ENCODE data around the gene MMP15. TPM values are rescaled to one million over a fixed set of nuclear protein-coding genes. Genes with fewer than 3 reads are reported as not detected.

The MMP15 gene
- polyA plus RNA-seq, 3 donors = 10.9 to 17.9 (median 14.9) TPM

DNA sequence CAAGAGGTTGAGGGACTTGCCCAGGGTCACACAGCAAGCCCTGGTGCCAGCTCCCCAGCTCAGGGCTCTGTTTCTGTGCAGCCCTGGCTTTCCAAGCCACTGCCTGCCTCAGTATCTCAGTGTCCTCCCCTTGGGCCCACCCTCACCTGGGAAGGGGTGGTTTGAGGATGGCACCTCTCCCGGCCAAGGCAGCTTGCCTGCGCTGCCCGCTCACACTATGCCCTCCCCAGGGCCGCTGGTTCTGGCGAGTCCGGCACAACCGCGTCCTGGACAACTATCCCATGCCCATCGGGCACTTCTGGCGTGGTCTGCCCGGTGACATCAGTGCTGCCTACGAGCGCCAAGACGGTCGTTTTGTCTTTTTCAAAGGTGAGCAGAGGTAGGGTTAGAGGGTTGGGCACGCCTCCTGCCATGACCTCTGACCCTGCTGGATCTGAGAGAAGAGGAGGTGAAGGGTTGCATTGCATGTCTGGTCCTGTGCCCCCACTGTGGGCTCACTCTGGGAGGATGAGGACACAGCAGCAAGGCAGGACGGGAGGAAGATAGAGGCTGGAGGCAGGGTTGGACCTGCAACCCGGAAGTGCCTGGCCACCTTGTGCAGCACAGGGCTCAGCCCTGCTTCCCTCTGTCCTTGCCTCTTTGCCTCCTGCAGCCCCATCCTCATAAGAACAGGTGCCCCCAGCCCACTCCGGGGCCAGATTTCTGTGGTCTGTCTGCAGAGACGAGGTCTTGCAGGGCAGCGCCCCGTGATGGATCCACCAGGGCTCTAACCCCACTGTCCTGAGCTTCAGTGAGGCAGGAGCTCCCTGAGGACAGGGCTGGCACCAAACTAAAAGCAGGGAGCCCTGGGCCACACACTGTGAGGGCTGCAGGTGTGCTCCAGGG lies 16.7 kb downstream of the MMP15 start:
- DNase-seq (ENCODE audit: extremely low read depth in 1 of 11, low read depth in 9 of 11, low spot score in 4 of 11) = no peak

DNA sequence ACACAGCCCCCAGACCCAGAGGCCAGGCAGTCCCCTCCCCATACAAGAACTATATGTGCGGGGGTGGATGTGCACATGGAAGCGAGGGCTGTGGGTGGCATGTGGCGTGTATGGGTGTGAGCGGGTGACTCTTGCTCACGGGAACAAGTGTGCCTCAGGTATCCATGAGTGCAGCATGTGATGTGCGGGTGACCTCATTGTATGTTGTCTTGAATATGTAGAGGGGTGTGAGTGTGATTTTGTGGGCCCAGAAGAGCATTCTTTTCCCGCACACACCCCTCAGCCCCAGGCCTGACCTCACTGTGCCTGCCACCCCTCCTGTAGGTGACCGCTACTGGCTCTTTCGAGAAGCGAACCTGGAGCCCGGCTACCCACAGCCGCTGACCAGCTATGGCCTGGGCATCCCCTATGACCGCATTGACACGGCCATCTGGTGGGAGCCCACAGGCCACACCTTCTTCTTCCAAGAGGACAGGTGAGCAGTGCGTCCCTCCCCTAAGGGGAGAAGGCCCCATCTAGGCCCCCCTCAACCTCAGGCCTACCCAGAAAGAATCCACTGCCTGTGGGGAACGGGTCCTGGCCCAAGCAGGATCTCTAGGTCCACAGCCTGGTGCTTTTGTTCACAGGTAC lies 17.4 kb downstream of the MMP15 start:
- no peak for DNase-seq (ENCODE audit: extremely low read depth in 1 of 11, low read depth in 9 of 11, low spot score in 4 of 11)

DNA sequence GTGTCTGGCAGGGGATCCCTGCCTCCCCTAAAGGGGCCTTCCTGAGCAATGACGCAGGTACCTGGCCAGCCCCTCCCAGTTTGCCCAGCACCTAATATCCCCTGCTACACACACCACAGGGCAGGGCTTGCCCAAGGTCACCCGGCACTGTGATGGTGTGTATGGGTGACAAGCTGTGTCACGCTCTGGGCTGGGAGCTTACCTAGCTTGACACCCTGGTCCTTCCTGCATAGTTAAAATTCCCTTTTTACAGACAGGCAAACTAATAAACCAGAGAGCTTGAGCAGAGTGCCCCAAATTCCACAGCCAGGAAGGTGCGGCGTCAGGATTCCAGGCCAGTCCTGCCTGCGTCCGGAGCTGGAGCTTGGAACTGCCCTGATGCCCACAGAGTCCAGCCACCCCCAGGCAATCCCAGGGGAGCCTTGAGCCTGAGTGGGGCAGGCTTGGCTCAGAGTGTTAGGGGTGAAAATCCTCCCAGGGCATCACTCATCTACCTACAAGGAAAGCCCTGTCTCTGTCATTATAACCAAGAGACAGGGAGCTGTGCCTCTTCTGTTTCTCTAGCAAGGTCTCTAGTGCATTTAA lies 18.1 kb downstream of the MMP15 start:
- DNase-seq (ENCODE audit: extremely low read depth in 1 of 11, low read depth in 9 of 11, low spot score in 4 of 11) = no peak

DNA sequence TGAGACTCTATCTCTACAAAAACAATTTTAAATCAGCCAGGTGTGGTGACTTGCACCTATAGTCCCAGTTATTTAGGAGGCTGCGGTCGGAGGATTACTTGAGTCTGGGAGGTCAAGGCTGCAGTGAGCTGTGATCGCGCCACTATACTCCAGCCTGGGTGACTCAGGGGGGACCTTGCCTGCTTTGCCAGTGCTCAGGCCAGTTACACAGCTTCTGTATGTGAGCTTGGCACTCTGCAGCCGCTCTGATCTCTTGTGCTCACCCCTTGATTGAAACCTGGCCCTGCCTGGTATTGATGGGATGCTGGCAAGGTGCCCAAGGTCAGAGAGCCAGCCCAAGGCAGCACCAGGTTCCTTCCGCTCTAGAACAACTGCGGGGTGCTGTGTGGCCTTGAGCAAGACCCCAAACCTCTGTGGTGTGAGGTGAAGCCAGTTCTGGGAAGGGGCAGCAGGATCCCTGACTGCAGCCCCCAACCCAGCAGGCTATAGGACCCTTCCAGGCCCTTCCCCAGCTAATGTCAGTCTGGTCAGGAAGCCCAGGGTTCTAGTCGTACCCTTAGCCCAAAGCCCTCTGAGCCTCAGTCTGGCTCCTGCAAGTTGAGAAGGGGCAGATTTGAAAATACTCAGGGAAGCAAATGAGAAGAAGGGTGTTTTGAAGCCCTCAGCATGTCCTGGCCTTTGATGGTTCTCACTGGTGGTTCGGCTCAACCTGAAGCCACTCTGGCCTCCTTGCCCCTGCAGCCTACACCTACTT lies 18.9 kb downstream of the MMP15 start:
- DNase-seq (ENCODE audit: extremely low read depth in 1 of 11, low read depth in 9 of 11, low spot score in 4 of 11) = no peak

DNA sequence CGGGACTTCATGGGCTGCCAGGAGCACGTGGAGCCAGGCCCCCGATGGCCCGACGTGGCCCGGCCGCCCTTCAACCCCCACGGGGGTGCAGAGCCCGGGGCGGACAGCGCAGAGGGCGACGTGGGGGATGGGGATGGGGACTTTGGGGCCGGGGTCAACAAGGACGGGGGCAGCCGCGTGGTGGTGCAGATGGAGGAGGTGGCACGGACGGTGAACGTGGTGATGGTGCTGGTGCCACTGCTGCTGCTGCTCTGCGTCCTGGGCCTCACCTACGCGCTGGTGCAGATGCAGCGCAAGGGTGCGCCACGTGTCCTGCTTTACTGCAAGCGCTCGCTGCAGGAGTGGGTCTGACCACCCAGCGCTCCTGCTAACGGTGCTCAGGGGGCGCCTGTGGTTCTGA lies 19.5 kb downstream of the MMP15 start:
- DNase-seq (ENCODE audit: extremely low read depth in 1 of 11, low read depth in 9 of 11, low spot score in 4 of 11) = no peak

DNA sequence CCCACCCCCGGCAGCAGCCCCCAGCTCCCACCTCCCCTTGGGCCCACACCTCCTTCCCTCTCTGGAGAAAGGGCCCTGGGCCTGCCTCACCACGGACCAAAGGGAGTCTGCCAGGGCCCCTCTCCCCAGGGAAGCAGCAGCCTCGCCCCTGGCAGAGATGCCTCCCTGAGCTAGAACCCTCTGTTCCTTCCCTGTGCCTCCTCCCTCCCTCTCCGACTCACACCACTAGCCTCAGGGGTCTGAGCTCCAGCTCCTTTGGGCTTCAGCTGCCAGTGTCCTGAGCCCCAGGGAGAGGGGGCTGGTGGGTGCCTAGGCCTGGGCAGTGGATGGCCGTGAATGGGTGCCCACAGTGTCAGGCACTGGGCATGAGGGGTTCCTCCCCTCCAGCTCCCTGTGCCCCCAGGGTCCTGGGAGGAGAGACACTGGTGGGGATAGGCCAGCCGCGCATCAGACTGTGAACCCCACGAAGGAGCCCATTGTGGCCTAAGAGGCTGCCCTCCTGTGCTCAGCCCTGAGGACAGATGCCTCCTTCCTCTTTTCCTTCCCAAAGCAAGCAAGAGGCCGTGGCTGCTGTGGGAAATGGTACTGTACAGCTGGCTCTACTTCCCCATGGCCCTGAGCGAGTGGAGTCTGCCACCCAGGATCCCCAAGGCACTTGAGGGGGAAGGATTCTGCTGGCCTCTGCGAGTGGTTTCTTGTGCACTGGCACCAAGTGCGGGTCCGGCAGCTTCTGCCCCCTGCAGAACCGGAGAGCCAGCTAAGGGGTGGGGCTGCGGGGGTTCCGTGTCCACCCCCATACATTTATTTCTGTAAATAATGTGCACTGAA lies 20.7 kb downstream of the MMP15 start:
- no peak for DNase-seq (ENCODE audit: extremely low read depth in 1 of 11, low read depth in 9 of 11, low spot score in 4 of 11)

DNA sequence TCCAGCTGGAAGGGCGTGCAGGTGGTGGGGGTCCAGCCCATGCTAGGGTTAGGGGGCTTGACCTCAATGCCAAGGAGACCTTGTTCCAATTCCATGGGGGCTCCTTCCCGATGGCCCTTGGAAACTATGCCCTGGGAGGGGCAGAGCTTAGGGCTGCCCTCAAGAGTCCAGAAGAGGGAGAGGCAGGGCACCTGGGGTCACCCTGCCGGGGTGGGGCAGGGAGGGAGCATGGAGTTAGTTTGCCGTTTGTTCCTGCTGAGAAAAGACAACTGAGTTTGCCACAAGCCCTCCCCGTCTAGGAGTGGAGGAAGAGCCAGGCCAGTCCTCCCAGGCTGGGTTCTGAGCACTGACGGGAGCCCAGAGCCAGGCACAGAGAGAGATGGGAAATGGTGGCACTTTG lies 21.4 kb downstream of the MMP15 start:
- no peak for DNase-seq (ENCODE audit: extremely low read depth in 1 of 11, low read depth in 9 of 11, low spot score in 4 of 11)

DNA sequence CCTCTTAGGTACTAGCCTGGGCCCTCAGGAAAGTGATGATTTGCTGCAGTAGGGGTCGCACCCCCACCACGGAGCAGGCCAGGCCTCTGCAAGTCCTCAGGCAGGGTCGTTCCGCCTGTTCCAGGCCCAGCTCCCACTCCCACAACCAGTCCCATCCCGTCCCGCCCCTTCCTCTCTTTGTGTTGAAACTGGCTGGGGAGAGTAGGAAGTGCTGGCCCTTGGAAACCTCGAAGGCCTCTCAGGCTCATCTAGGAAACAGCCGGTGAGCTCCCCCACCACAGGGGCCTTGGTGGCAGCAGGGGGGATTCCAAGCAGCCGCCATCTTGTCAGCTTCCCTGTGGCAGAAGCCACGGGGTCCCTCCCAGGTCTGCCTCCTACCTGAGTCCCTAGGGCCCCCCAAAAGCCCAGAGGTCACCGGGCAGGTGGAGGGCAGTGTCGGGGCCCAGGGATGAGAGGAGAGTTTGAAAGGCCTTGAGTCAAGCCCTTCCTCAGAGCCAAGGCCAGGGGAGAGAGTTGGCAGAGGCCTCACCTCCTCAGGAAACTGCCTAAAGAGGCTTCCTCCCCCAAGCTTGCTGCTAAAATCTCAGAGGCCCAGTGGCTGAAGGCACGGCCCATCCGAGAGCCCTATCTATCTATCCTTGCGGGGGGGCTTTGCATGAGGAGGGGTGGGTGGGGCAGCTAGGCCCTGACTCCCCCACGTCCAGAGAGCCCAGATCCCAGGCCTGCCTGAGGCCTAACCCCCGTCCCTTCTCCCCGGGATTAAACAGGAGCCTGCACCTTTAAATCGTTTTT lies 22.2 kb downstream of the MMP15 start:
- DNase-seq (ENCODE audit: extremely low read depth in 1 of 11, low read depth in 9 of 11, low spot score in 4 of 11) = peak in 1 of 11 donors; percentile 14

DNA sequence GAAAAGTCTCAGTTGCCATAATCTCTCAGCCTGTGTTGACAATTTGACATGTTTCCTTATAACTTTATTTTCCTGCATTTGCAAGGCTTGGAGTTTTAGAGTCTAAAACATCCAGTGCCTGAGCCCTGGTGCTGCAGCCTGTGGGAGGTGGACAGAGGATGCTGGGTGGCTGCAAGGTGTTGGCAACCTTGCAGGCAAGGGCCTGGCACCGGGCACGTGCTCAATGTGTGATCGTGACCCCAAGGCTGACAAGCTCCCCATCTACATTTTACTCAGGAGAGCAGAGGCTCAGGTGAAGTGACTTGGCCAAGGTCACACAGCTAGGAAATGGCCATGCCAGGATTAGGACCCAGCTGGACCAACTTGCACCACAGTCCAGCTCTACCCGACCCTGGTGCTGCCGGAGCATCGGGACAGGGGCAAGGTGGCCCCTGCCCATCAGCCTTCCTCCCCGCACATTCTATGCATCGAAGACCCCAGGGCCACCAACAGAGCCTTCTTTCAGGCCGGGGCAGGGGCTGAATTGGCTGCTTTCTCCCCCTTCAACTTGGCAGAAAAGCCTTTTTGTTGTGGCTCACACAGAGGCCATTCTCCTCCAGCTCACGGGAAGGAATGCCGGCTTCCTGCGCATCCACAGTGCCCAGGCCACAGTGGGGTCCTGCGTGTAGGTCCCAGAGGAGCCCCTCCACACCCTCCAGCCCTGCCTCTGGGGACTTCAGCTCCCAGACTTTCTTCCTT lies 23.1 kb downstream of the MMP15 start:
- DNase-seq (ENCODE audit: extremely low read depth in 1 of 11, low read depth in 9 of 11, low spot score in 4 of 11) = no peak

DNA sequence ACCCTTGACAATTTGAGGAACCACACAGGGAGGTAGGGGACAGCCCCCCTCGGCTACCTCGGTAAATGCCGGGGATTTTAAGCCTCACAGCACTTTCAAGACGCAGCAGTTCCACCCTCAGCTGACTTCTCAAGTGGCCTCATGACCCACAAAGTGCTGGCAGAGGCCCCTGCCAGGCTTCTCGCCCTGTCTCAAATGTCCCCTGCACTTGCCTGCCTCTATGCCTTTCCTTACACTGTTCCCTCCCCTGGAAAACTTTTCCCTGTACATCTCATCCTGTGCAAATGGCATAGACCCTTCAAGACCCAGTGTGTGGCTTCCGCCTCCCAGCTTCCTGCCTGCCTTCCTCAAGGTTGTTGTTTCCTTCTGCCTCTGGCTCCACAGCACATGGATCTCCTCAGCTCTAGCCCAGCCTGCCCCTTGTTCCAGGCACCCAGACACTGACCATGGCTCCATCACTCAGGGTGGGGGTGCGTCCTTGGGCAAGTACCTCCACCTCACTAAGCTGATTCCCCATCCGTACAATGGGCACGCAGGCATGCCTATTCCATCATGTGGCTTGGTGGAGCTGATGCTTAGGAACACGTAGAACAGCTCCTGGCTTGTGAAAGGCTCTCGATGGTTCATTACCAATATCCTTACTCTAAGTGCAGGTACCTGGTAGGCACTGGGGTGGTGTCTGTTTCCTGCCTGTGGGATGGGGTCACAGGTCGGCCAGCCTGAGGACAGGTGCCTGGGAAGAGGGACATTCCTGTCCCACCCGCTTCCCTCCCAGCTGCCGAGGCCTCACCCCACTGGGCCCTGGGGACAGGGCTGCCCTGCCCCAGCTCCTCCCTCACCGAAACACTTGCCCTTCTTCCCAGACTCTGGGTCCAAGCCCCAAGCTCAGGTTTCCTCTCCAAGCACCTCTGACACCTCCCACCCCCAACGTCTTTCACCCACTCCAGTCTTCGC lies 24.0 kb downstream of the MMP15 start:
- no peak for DNase-seq (ENCODE audit: extremely low read depth in 1 of 11, low read depth in 9 of 11, low spot score in 4 of 11)

DNA sequence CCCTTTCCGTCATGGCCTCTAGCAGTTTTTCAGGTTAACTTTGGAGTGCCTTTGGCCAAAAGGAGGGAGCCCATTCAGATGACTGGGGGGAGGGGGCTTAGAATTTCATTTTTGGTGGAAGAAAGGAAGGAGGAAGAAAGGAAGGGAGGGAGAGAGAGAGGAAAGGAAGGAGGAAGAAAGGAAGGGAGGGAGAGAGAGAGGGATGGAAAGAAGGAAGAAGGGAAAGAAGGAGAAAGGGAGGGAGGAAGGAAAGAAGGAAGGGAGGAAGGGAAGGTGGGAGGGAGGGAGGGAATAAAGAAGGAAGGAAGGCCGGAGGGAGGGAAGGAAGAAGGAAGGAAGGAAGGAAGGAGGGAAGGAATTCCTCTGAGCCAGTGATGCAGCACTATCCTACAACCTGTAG lies 25.7 kb downstream of the MMP15 start:
- DNase-seq (ENCODE audit: extremely low read depth in 1 of 11, low read depth in 9 of 11, low spot score in 4 of 11) = no peak

DNA sequence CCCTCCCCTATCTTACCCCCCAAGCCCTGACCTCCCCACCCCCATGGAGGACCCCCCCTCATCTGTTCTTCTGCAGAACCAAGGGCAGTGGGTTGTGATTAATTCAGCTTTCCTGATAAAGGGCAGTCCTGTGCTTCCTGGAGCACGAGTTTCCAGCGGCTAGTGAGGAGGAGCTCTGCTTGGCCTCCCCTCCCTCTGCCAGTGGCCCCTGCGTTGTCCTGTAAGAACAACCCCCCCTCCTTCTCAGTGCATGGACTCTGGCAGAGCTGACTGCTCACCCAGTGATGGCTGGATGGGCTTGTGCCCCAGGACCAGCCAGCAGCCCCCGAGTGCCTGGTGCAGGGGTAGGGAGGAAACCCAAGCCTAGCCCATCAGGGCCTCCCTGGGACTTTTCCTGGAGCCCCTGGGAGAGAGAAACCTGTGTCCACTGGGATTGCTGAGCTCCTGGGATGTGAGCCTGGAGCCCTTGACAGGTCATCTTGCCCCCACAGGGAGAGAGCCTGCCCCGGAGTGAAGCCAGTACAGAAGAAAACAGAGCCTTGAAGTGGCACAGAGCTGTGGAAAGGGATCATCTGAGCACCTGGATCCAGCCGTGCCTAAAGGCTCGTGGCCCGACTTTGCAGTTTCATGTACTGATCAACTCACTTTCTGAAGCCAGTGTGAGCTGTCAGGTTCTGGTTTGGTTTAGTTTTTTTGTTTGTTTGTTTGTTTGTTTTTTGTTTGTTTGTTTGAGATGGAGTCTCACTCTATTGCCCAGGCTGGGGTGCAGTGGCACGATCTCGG lies 26.5 kb downstream of the MMP15 start:
- DNase-seq (ENCODE audit: extremely low read depth in 1 of 11, low read depth in 9 of 11, low spot score in 4 of 11) = no peak

DNA sequence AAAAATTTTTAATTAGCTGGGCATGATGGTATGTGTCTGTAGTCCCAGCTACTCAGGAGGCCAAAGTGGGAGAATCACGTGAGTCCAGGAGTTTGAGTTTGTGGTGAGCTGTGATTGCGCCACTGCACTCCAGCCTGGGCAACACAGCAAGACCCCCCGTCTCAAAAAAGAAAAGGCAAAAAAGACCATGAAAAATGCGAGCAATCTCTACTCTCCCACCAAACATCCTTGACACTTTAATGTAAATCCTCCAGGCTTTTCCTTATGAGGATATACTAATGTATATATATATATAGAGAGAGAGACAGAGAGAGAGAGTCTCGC lies 28.1 kb downstream of the MMP15 start:
- DNase-seq (ENCODE audit: extremely low read depth in 1 of 11, low read depth in 9 of 11, low spot score in 4 of 11) = no peak

DNA sequence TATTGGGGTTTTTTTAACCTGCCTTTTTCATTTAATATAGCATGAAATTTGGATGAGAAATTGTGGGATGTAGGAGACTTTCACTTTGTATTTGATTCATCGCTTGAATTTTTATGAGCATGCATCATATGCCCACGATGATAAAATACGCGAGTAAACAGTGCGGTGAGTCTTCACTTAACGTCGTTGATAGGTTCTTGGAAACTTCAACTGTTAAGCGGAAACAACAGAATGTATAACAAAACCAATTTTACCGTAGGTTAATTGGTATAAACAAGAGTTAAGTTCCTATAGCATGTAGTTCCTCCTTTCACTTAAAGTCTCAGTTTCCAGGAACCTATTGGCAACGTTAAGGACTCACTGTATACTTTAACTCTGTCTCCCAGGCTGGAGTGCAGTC lies 28.7 kb downstream of the MMP15 start:
- DNase-seq (ENCODE audit: extremely low read depth in 1 of 11, low read depth in 9 of 11, low spot score in 4 of 11) = no peak

DNA sequence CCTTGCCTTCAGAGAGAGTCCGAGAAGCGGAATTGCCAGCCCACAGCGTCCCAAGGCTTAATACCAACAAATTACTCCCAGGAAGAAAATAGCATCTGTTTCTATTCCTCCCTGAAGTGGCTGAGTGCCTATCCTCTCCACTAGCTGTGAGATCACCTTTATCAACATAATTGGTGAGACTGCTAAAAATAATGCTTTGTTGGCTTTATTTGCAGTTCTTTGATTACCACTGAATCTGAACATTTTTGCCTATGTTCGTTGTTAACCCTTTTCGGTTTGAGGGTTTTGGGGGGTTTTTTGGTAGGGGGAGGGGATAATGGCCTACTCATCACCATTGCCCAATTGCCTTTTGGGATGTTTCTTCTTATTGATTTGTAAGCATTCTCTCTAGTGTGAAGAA lies 31.0 kb downstream of the MMP15 start:
- DNase-seq (ENCODE audit: extremely low read depth in 1 of 11, low read depth in 9 of 11, low spot score in 4 of 11) = no peak

DNA sequence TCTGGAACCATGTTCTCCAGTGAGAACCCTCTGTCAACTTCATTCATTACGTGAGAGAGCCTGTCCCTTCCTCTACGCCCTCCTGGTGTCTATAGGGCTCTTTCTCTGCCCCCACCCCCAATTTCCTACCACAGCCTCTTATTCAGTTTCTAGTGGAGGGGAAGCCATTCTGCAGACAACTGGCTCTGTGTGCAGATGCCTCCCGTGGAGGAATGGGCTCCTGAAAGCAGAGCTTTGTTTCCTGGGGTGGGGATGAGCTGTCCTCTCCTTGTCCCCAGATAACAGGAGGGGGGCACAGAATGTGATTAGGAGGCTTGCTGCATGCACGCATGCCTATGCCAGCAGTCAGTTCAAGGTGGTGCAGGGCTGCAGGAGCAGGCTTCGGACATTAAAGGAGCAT lies 31.6 kb downstream of the MMP15 start:
- DNase-seq (ENCODE audit: extremely low read depth in 1 of 11, low read depth in 9 of 11, low spot score in 4 of 11) = no peak
